ENCODE data around the gene SLC6A18.

- no peak for TF ChIP-seq SIN3A (IDR thresholded peaks at IDR 0.05; ENCODE audit: borderline replicate concordance, low read depth, low read length)
- TF ChIP-seq CTCF (IDR thresholded peaks at IDR 0.05): no peak
- no peak for TF ChIP-seq TAF1 (IDR thresholded peaks at IDR 0.05; ENCODE audit: borderline replicate concordance, low read depth, low read length)
- TF ChIP-seq YY1 (IDR thresholded peaks at IDR 0.05; ENCODE audit: low read depth): no peak
- no peak for TF ChIP-seq RCOR1 (IDR thresholded peaks at IDR 0.05; ENCODE audit: low read length)
- no peak for TF ChIP-seq EP300 (IDR thresholded peaks at IDR 0.05; ENCODE audit: borderline replicate concordance in 1 of 2, low read depth in 1 of 2, low read length in 1 of 2)
- no peak for TF ChIP-seq RFX5 (IDR thresholded peaks at IDR 0.05; ENCODE audit: low read length)
- TF ChIP-seq GATA2 (CRISPR knock-in tag; IDR thresholded peaks at IDR 0.05): no peak
- TF ChIP-seq EZH2phosphoT487 (IDR thresholded peaks at IDR 0.05; ENCODE audit: borderline replicate concordance, low read depth): no peak
These were observed 45.8 kb upstream of the SLC6A18 start for GRCh38 chr5:1179383-1179715.

All from SK-N-SH (cell line).